WTC11 (cell line): ENCODE measurements around the gene MRFAP1. TPM values are rescaled to one million over a fixed set of nuclear protein-coding genes. Genes with fewer than 3 reads are reported as not detected.

Experiments
- ATAC-seq: fragments of 200-7000 bp; cut with Tn5 transposase; 2 replicates; pipeline ENCODE4 v1.10.0; 2021; ENCODE audit warnings: mild to moderate bottlenecking, moderate library complexity
- CTCF ChIA-PET: fragments of 300-600 bp; sonication (Branson Sonifier 250); formaldehyde crosslinking; loops from one replicate; lab custom pipeline; 2021; ENCODE audit warnings: antibody characterized with exemption; lab: Charles Lee
- POLR2A ChIA-PET: fragments of 350-600 bp; sonication (Branson Sonifier 250); formaldehyde crosslinking; loops from one replicate; lab custom pipeline; 2021; ENCODE audit warnings: antibody characterized with exemption; lab: Charles Lee
- DNase-seq: peaks from one replicate; pipeline ENCODE4 v3.0.0; 2021; ENCODE audit warnings: low spot score
- H3K27ac Mint-ChIP-seq: 2 replicates; pipeline ENCODE4 v1.8.0; 2021; ENCODE audit warnings: mixed read lengths
- H3K27me3 Mint-ChIP-seq: 2 replicates; pipeline ENCODE4 v1.8.0; 2021; ENCODE audit warnings: low read depth, mild to moderate bottlenecking, moderate library complexity, mixed read lengths
- H3K36me3 Mint-ChIP-seq: 2 replicates; pipeline ENCODE4 v1.8.0; 2021; ENCODE audit warnings: mixed read lengths
- H3K4me1 Mint-ChIP-seq: 2 replicates; pipeline ENCODE4 v1.8.0; 2022; ENCODE audit warnings: mixed read lengths
- H3K4me3 Mint-ChIP-seq: 2 replicates; pipeline ENCODE4 v1.8.0; 2021; ENCODE audit warnings: mild to moderate bottlenecking, moderate library complexity, mixed read lengths
- H3K9me3 Mint-ChIP-seq: 2 replicates; pipeline ENCODE4 v1.8.0; 2021; ENCODE audit warnings: mixed read lengths
- FOXK1 ChIP-seq: sonication (generic); formaldehyde crosslinking; IDR thresholded peaks from 2 replicates; pipeline ENCODE4 v1.8.0; 2022; ENCODE audit warnings: mild to moderate bottlenecking, moderate library complexity, missing genetic modification reagents
- TEAD4 ChIP-seq: sonication (generic); formaldehyde crosslinking; IDR thresholded peaks from 2 replicates; pipeline ENCODE4 v1.8.0; 2022; ENCODE audit warnings: mild to moderate bottlenecking, missing genetic modification reagents
- TP53 ChIP-seq: sonication (generic); formaldehyde crosslinking; IDR thresholded peaks from 2 replicates; pipeline ENCODE4 v1.8.1; 2023; ENCODE audit warnings: mild to moderate bottlenecking, missing genetic modification reagents
- ZBTB21 ChIP-seq: sonication (generic); formaldehyde crosslinking; IDR thresholded peaks from 2 replicates; pipeline ENCODE4 v1.8.1; 2023; ENCODE audit warnings: mild to moderate bottlenecking, missing genetic modification reagents, borderline replicate concordance
- ZNF138 ChIP-seq: sonication (generic); formaldehyde crosslinking; conservative IDR thresholded peaks from 2 replicates; pipeline ENCODE4 v1.8.1; 2022; ENCODE audit warnings: mild to moderate bottlenecking, moderate library complexity, missing genetic modification reagents
- ZNF263 ChIP-seq: sonication (generic); formaldehyde crosslinking; IDR thresholded peaks from 2 replicates; pipeline ENCODE4 v1.8.1; 2022; ENCODE audit warnings: low read depth, mild to moderate bottlenecking, moderate library complexity, missing genetic modification reagents
- total RNA-seq: library from RNA; stranded (reverse); gene quantifications from 3 replicates; pipeline ENCODE4 v1.2.3, GENCODE V29; 2021
- TF ChIP-seq, protein P1 (sequence below): sonication (generic); formaldehyde crosslinking; IDR thresholded peaks from 2 replicates; pipeline ENCODE4 v1.8.0; 2022; ENCODE audit warnings: mild to moderate bottlenecking, missing genetic modification reagents
- TF ChIP-seq, protein P2 (sequence below): sonication (generic); formaldehyde crosslinking; IDR thresholded peaks from 2 replicates; pipeline ENCODE4 v1.8.1; 2023; ENCODE audit warnings: mild to moderate bottlenecking, missing genetic modification reagents, borderline replicate concordance
- TF ChIP-seq, protein P3 (sequence below): sonication (generic); formaldehyde crosslinking; IDR thresholded peaks from 2 replicates; pipeline ENCODE4 v1.8.1; 2022; ENCODE audit warnings: low read depth, missing genetic modification reagents, borderline replicate concordance
- TF ChIP-seq, protein P4 (sequence below): fragments of 250-450 bp; sonication (Bioruptor Pico); IDR thresholded peaks from 2 replicates; pipeline ENCODE4 v1.9.0; 2021; ENCODE audit warnings: moderate library complexity, mild to moderate bottlenecking, inconsistent platforms, borderline replicate concordance
- TF ChIP-seq, protein P5 (sequence below): sonication (generic); formaldehyde crosslinking; IDR thresholded peaks from 2 replicates; pipeline ENCODE4 v1.8.1; 2023; ENCODE audit warnings: mild to moderate bottlenecking, moderate library complexity, missing genetic modification reagents
- TF ChIP-seq, protein P6 (sequence below): fragments of 250-450 bp; sonication (Bioruptor Pico); IDR thresholded peaks from 2 replicates; pipeline ENCODE4 v1.9.0; 2021; ENCODE audit warnings: mild to moderate bottlenecking, borderline replicate concordance

MRFAP1 gene
- total RNA-seq, 1 experiment from 2014 or later: 319 TPM

DNA sequence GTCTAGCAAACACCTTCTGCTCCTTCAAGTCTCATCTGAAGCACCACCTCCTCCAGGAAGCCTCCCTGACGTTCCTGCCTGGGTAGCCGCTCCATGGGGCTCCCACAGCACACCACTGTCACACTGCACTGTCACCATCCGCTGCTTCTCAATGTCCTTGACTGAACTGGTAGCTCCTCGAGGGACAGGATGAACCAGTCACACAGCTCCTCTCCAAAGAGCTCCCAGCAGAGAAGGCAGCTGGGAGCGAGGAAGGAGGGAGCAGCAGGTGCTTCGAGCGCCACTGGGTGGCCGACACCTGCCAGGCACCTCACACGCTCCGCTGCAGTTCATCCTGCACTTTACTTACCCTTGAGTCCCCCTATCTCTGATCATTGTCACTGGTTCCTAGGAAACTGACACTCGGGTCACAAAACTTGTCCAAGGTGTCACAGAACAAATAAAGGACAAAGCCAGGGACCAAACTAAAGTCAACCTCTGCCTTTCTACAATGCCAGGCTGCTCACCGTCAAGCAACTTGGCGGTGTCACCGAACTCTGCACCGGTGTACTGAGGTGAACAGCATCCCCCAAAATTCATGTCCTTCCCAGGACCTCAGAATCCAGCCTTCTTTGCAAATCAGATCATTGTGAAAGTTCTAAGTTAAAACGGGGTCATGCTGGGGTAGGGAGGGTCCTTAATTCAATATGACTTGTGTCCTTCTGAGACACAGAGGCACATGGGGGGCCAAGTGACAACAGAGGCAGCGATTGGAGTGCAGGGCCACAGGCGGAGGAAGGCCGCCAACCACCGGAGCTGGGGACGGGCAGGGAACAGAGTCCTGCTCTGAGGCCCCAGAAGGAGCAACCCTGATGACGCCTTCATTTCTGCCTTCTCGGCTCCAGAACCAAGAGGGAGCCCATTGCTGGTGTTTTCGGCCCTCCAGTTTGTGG, 47.7 kb downstream of the MRFAP1 start:
- H3K9me3 Mint-ChIP-seq: peaks cover 5% of the 10 kb centered on the region
- TF ChIP-seq, protein P1, sequence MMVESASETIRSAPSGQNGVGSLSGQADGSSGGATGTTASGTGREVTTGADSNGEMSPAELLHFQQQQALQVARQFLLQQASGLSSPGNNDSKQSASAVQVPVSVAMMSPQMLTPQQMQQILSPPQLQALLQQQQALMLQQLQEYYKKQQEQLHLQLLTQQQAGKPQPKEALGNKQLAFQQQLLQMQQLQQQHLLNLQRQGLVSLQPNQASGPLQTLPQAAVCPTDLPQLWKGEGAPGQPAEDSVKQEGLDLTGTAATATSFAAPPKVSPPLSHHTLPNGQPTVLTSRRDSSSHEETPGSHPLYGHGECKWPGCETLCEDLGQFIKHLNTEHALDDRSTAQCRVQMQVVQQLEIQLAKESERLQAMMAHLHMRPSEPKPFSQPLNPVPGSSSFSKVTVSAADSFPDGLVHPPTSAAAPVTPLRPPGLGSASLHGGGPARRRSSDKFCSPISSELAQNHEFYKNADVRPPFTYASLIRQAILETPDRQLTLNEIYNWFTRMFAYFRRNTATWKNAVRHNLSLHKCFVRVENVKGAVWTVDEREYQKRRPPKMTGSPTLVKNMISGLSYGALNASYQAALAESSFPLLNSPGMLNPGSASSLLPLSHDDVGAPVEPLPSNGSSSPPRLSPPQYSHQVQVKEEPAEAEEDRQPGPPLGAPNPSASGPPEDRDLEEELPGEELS (CRISPR knock-in tag): no peak
- no peak for TF ChIP-seq ZNF263 (CRISPR knock-in tag)
- TF ChIP-seq, protein P2, sequence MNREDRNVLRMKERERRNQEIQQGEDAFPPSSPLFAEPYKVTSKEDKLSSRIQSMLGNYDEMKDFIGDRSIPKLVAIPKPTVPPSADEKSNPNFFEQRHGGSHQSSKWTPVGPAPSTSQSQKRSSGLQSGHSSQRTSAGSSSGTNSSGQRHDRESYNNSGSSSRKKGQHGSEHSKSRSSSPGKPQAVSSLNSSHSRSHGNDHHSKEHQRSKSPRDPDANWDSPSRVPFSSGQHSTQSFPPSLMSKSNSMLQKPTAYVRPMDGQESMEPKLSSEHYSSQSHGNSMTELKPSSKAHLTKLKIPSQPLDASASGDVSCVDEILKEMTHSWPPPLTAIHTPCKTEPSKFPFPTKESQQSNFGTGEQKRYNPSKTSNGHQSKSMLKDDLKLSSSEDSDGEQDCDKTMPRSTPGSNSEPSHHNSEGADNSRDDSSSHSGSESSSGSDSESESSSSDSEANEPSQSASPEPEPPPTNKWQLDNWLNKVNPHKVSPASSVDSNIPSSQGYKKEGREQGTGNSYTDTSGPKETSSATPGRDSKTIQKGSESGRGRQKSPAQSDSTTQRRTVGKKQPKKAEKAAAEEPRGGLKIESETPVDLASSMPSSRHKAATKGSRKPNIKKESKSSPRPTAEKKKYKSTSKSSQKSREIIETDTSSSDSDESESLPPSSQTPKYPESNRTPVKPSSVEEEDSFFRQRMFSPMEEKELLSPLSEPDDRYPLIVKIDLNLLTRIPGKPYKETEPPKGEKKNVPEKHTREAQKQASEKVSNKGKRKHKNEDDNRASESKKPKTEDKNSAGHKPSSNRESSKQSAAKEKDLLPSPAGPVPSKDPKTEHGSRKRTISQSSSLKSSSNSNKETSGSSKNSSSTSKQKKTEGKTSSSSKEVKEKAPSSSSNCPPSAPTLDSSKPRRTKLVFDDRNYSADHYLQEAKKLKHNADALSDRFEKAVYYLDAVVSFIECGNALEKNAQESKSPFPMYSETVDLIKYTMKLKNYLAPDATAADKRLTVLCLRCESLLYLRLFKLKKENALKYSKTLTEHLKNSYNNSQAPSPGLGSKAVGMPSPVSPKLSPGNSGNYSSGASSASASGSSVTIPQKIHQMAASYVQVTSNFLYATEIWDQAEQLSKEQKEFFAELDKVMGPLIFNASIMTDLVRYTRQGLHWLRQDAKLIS (CRISPR knock-in tag): no peak
- TF ChIP-seq FOXK1 (CRISPR knock-in tag): no peak
- TF ChIP-seq TP53: no peak
- no peak for TF ChIP-seq TEAD4
- TF ChIP-seq, protein P3, sequence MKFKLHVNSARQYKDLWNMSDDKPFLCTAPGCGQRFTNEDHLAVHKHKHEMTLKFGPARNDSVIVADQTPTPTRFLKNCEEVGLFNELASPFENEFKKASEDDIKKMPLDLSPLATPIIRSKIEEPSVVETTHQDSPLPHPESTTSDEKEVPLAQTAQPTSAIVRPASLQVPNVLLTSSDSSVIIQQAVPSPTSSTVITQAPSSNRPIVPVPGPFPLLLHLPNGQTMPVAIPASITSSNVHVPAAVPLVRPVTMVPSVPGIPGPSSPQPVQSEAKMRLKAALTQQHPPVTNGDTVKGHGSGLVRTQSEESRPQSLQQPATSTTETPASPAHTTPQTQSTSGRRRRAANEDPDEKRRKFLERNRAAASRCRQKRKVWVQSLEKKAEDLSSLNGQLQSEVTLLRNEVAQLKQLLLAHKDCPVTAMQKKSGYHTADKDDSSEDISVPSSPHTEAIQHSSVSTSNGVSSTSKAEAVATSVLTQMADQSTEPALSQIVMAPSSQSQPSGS (CRISPR knock-in tag): no peak
- TF ChIP-seq, protein P4, sequence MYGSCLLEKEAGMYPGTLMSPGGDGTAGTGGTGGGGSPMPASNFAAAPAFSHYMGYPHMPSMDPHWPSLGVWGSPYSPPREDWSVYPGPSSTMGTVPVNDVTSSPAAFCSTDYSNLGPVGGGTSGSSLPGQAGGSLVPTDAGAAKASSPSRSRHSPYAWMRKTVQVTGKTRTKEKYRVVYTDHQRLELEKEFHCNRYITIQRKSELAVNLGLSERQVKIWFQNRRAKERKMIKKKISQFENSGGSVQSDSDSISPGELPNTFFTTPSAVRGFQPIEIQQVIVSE (CRISPR knock-in tag): no peak
- TF ChIP-seq ZNF138 (CRISPR knock-in tag): no peak
- TF ChIP-seq, protein P5, sequence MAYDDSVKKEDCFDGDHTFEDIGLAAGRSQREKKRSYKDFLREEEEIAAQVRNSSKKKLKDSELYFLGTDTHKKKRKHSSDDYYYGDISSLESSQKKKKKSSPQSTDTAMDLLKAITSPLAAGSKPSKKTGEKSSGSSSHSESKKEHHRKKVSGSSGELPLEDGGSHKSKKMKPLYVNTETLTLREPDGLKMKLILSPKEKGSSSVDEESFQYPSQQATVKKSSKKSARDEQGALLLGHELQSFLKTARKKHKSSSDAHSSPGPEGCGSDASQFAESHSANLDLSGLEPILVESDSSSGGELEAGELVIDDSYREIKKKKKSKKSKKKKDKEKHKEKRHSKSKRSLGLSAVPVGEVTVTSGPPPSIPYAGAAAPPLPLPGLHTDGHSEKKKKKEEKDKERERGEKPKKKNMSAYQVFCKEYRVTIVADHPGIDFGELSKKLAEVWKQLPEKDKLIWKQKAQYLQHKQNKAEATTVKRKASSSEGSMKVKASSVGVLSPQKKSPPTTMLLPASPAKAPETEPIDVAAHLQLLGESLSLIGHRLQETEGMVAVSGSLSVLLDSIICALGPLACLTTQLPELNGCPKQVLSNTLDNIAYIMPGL: no peak
- no peak for TF ChIP-seq ZBTB21 (CRISPR knock-in tag)
- TF ChIP-seq, protein P6, sequence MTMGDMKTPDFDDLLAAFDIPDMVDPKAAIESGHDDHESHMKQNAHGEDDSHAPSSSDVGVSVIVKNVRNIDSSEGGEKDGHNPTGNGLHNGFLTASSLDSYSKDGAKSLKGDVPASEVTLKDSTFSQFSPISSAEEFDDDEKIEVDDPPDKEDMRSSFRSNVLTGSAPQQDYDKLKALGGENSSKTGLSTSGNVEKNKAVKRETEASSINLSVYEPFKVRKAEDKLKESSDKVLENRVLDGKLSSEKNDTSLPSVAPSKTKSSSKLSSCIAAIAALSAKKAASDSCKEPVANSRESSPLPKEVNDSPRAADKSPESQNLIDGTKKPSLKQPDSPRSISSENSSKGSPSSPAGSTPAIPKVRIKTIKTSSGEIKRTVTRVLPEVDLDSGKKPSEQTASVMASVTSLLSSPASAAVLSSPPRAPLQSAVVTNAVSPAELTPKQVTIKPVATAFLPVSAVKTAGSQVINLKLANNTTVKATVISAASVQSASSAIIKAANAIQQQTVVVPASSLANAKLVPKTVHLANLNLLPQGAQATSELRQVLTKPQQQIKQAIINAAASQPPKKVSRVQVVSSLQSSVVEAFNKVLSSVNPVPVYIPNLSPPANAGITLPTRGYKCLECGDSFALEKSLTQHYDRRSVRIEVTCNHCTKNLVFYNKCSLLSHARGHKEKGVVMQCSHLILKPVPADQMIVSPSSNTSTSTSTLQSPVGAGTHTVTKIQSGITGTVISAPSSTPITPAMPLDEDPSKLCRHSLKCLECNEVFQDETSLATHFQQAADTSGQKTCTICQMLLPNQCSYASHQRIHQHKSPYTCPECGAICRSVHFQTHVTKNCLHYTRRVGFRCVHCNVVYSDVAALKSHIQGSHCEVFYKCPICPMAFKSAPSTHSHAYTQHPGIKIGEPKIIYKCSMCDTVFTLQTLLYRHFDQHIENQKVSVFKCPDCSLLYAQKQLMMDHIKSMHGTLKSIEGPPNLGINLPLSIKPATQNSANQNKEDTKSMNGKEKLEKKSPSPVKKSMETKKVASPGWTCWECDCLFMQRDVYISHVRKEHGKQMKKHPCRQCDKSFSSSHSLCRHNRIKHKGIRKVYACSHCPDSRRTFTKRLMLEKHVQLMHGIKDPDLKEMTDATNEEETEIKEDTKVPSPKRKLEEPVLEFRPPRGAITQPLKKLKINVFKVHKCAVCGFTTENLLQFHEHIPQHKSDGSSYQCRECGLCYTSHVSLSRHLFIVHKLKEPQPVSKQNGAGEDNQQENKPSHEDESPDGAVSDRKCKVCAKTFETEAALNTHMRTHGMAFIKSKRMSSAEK (CRISPR knock-in tag): no peak
- no peak overlapping the region for H3K27ac Mint-ChIP-seq
- H3K36me3 Mint-ChIP-seq: no peaks in the 10 kb centered on the region
- CTCF ChIA-PET: interaction anchor here (0.6 to 5.1 kb wide), 12 partner anchors 13 to 992 kb away, joined by 3 to 56 read pairs (median 4); partner anchors contain the start of genes MAN2B2, MRFAP1 and MRFAP1L1
- DNase-seq (no peak), ATAC-seq (no peak; the same call in 1 of the 2 replicates)
- POLR2A ChIA-PET: no interaction called here
- H3K4me1 Mint-ChIP-seq: peaks cover 27% of the 10 kb centered on the region
- H3K4me3 Mint-ChIP-seq: no peak overlapping the region
- H3K27me3 Mint-ChIP-seq: peaks cover 4% of the 10 kb centered on the region; the same call in 1 of the 2 replicates
